HepG2 (cell line): ENCODE data around the gene ASH1L. TPM values are rescaled to one million over a fixed set of nuclear protein-coding genes. Genes with fewer than 3 reads are reported as not detected.

Experiments
- ATAC-seq: fragments of 200-7000 bp; cut with Tn5 transposase; 3 replicates; pipeline ENCODE4 v1.9.1; 2020; ENCODE audit warnings: mild to moderate bottlenecking, moderate library complexity
- BruUV-seq: library from RNA; stranded (reverse); fragments of 400-500 nt; replicated peaks from 2 replicates; lab custom pipeline; 2021; lab: Mats Ljungman, UMichigan
- CTCF ChIA-PET: fragments of 300-600 bp; formaldehyde crosslinking; extraction: SDS; loops from one replicate; lab custom pipeline; 2021; ENCODE audit warnings: low total read pairs, inconsistent platforms, low intra/inter-chr PET ratio; lab: Yijun Ruan, JAX
- POLR2A ChIA-PET: fragments of 350-600 bp; sonication (Branson Sonifier 250); formaldehyde crosslinking; loops from one replicate; lab custom pipeline; 2020; ENCODE audit warnings: antibody characterized with exemption, inconsistent platforms; lab: Yijun Ruan, JAX
- DNase-seq: peaks from one replicate; pipeline ENCODE4 v3.0.0-alpha.2; 2015; ENCODE audit warnings: low spot score
- FAIRE-seq: peaks from 3 replicates; lab custom pipeline; 2011; peaks lifted over from hg19 to GRCh38; lab: Jason Lieb, UNC
- H2AFZ ChIP-seq: one replicate; pipeline ENCODE4 v1.6.1; 2011; ENCODE audit warnings: low read length, inconsistent platforms
- H3K27ac ChIP-seq: fragments of 300-600 bp; 3 replicates; pipeline ENCODE4 v1.8.0; 2011; ENCODE audit warnings: mixed run types, mild to moderate bottlenecking, mixed read lengths, low read length, inconsistent platforms; ENCODE audit not compliant: insufficient read depth; ENCODE audit errors: extremely low read length
- H3K27me3 ChIP-seq, 2 experiments: fragments of 200-600 bp in 1 of 2; 2 replicates in 1 of 2; 3 replicates in 1 of 2; pipeline versions ENCODE4 v1.6.0 to v1.8.0; 2011; ENCODE audit warnings: low read length in 2 of 2, mild to moderate bottlenecking in 2 of 2, moderate library complexity in 2 of 2, inconsistent platforms in 1 of 2; ENCODE audit not compliant: insufficient read depth in 2 of 2, control insufficient read depth in 1 of 2
- H3K36me3 ChIP-seq, 2 experiments: fragments of 200-600 bp in 1 of 2; replicated peaks in 1 of 2; 2 replicates in 1 of 2; 3 replicates in 1 of 2; pipeline versions ENCODE4 v1.5.1 to v1.8.0; 2011; ENCODE audit warnings: low read length in 2 of 2, inconsistent platforms in 1 of 2; ENCODE audit not compliant: insufficient read depth in 2 of 2, control insufficient read depth in 1 of 2
- H3K4me1 ChIP-seq: 2 replicates; pipeline ENCODE4 v1.5.1; 2012; ENCODE audit warnings: low read length, inconsistent platforms; ENCODE audit not compliant: insufficient read depth
- H3K4me2 ChIP-seq: 2 replicates; pipeline ENCODE4 v1.6.0; 2011; ENCODE audit warnings: low read depth, low read length, inconsistent platforms
- H3K4me3 ChIP-seq, 3 experiments: fragments of 200-600 bp in 1 of 3; sonication (generic), shearing (Covaris generic) in 1 of 3; replicated peaks in 1 of 3; 2 replicates each; pipeline ENCODE4 v1.5.1; 2011 to 2016; ENCODE audit warnings: low read length in 3 of 3, inconsistent platforms in 2 of 3, low read depth in 2 of 3, mild to moderate bottlenecking in 2 of 3, control low read depth in 1 of 3, mixed read lengths in 1 of 3; ENCODE audit not compliant: insufficient read depth in 1 of 3
- H3K79me2 ChIP-seq: one replicate; pipeline ENCODE4 v1.6.1; 2011; ENCODE audit warnings: low read length, inconsistent platforms; ENCODE audit not compliant: insufficient read depth
- H3K9ac ChIP-seq: 2 replicates; pipeline ENCODE4 v1.6.0; 2011; ENCODE audit warnings: mild to moderate bottlenecking, low read depth, low read length, inconsistent platforms; ENCODE audit not compliant: insufficient read depth
- H3K9me3 ChIP-seq: 2 replicates; pipeline ENCODE4 v1.5.1; 2012; ENCODE audit warnings: mild to moderate bottlenecking, low read length
- H4K20me1 ChIP-seq: 2 replicates; pipeline ENCODE4 v1.6.0; 2011; ENCODE audit warnings: inconsistent platforms, mild to moderate bottlenecking, low read length, moderate library complexity; ENCODE audit not compliant: insufficient read depth
- CEBPG ChIP-seq: IDR thresholded peaks from 2 replicates; pipeline ENCODE4 v1.6.1; 2016
- ETV5 ChIP-seq: IDR thresholded peaks from 2 replicates; pipeline ENCODE4 v1.6.1; 2018; ENCODE audit warnings: missing biosample characterization, missing genetic modification reagents, inconsistent platforms, borderline replicate concordance
- MBNL3 ChIP-seq: fragments of 250-450 bp; sonication (Bioruptor Pico); conservative IDR thresholded peaks from 2 replicates; pipeline ENCODE4 v1.8.0; 2022; ENCODE audit warnings: mild to moderate bottlenecking, inconsistent platforms
- SMARCC2 ChIP-seq: fragments of 450-650 bp; IDR thresholded peaks from 2 replicates; pipeline ENCODE4 v1.6.1; 2017; ENCODE audit warnings: antibody characterized with exemption, mild to moderate bottlenecking
- STAT6 ChIP-seq: sonication (generic); formaldehyde crosslinking; IDR thresholded peaks from 2 replicates; pipeline ENCODE4 v1.4.0; 2020; ENCODE audit warnings: missing genetic modification reagents, mild to moderate bottlenecking, borderline replicate concordance
- ZFY ChIP-seq: sonication (generic); formaldehyde crosslinking; IDR thresholded peaks from 2 replicates; pipeline ENCODE4 v1.4.0; 2020; ENCODE audit warnings: missing genetic modification reagents
- ZKSCAN8 ChIP-seq: IDR thresholded peaks from 2 replicates; pipeline ENCODE4 v1.6.1; 2016; ENCODE audit warnings: borderline replicate concordance, missing genetic modification reagents, missing compliant biosample characterization
- ZNF142 ChIP-seq: sonication (generic); formaldehyde crosslinking; IDR thresholded peaks from 2 replicates; pipeline ENCODE4 v1.4.0; 2020; ENCODE audit warnings: missing genetic modification reagents
- ZNF543 ChIP-seq: sonication (generic); formaldehyde crosslinking; IDR thresholded peaks from 2 replicates; pipeline ENCODE4 v1.4.0; 2020; ENCODE audit warnings: mild to moderate bottlenecking, missing genetic modification reagents
- WGBS: methylation state at CpG from one replicate; pipeline ENCODE4 v1.1.6; 2017; ENCODE audit warnings: low lambda C conversion rate; 5-methylcytosine and 5-hydroxymethylcytosine counted together
- in situ Hi-C: cut with HindIII; loops from 2 replicates; pipeline ENCODE4 v1.10.0; 2017; ENCODE audit warnings: low pct_unique_long_range_greater_than_20kb; ENCODE audit not compliant: extremely low pct_ligation_motif_present
- intact Hi-C: fragments of 100-400 bp; cut with micrococcal nuclease; formaldehyde crosslinking; loops from one replicate; pipeline ENCODE4 v1.10.0; 2022; ENCODE audit not compliant: unreplicated experiment
- polyA plus RNA-seq, 8 experiments: library from polyadenylated mRNA; depleted of rRNA in 3 of 8; stranded (reverse) in 7 of 8; unstranded in 1 of 8; fragments of >200 nt; fragmentation: Illumina TruSeq in 4 of 8; extraction: Trizol in 4 of 8; gene quantifications; 2 replicates each; pipeline versions ENCODE4 v1.2.1 to v1.2.3, GENCODE V29; 2011 to 2016; ENCODE audit warnings: low read depth in 4 of 8, missing spikeins in 1 of 8, mixed read lengths in 1 of 8; ENCODE audit not compliant: insufficient read depth in 1 of 8
- total RNA-seq, 5 experiments: library from RNA; depleted of rRNA; stranded (reverse); fragments of >200 nt; fragmentation: Illumina TruSeq; extraction: Trizol; gene quantifications; 2 replicates each; pipeline ENCODE4 v1.2.3, GENCODE V29; 2016; ENCODE audit warnings: low read depth in 1 of 5

Gene ASH1L
- total and polyA plus RNA-seq, 2 of the 13 experiments (the other 11 are each of a cell fraction or from before 2014, with no cell fraction given): 10.2 to 15.3 TPM

GRCh38 chr1:155471891-155472290 is 90.7 kb downstream of the ASH1L start:
- intact Hi-C loops: no loop called here
- Histone ChIP-seq H4K20me1 (no peaks in the 10 kb centered on the region), H3K27me3 (no peaks in the 10 kb centered on the region), H2AFZ (no peak overlapping the region), H3K9me3 (peaks cover 14% of the 10 kb centered on the region), H3K36me3 (peaks cover 2 to 14% of the 10 kb centered on the region in 2 experiments; a peak in 4 of 5 replicates), H3K4me3 (no peak overlapping the region), H3K79me2 (no peaks in the 10 kb centered on the region), H3K27ac (no peak overlapping the region), H3K9ac (no peak overlapping the region)
- WGBS: 97% methylated on average over 5 of the region's 5 CpGs
- in situ Hi-C loops: no loop called here
- POLR2A ChIA-PET: no interaction called here
- CTCF ChIA-PET: no interaction called here
- no peak for TF ChIP-seq ZFY (CRISPR knock-in tag)
- TF ChIP-seq SMARCC2: no peak
- TF ChIP-seq, all 625 proteins: peak for 0
- BruUV-seq: no TSS peak
- FAIRE-seq (no peak), ATAC-seq (no peak), DNase-seq (no peak)
- Histone ChIP-seq H3K4me1 (no peaks in the 10 kb centered on the region), H3K4me2 (no peak overlapping the region)

GRCh38 chr1:155471026-155471425 is 91.6 kb downstream of the ASH1L start:
- no peaks in the 10 kb centered on the region for H3K27me3 ChIP-seq
- FAIRE-seq: no peak
- BruUV-seq: no TSS peak
- POLR2A ChIA-PET: no interaction called here
- DNase-seq: no peak
- CTCF ChIA-PET: no interaction called here
- peaks cover 2 to 14% of the 10 kb centered on the region in 2 experiments; a peak in 4 of 5 replicates for H3K36me3 ChIP-seq
- H3K4me2 ChIP-seq: no peak overlapping the region
- H3K9me3 ChIP-seq: peaks cover 14% of the 10 kb centered on the region
- 97% methylated on average over 3 of the region's 3 CpGs for WGBS
- H3K9ac ChIP-seq: no peak overlapping the region
- intact Hi-C loops: no loop called here
- in situ Hi-C loops: no loop called here
- no peaks in the 10 kb centered on the region for H3K4me1 ChIP-seq
- H2AFZ ChIP-seq: no peak overlapping the region
- H3K4me3 ChIP-seq: no peak overlapping the region
- no peak overlapping the region for H3K27ac ChIP-seq
- H4K20me1 ChIP-seq: no peaks in the 10 kb centered on the region
- no peaks in the 10 kb centered on the region for H3K79me2 ChIP-seq
- ATAC-seq: no peak
- TF ChIP-seq CEBPG (CRISPR knock-in tag) (no peak), ETV5 (no peak), ZKSCAN8 (no peak), ZNF142 (CRISPR knock-in tag) (no peak), MBNL3 (no peak), ZNF543 (CRISPR knock-in tag) (no peak), STAT6 (CRISPR knock-in tag) (no peak)
